Measurements from ENCODE around the gene TNS3. TPM values are rescaled to one million over a fixed set of nuclear protein-coding genes. Genes with fewer than 3 reads are reported as not detected.
A peak's percentile ranks its signal among the peaks of the same experiment; 100 is the strongest.

TNS3 gene
- total RNA-seq, 1 experiment from 2014 or later, result 533 TPM

GRCh38 chr7:47579458-47579857 lies 2.5 kb downstream of the TNS3 start:
- H3K4me3 ChIP-seq (ENCODE audit: low read depth in 2 of 2, low read length in 2 of 2), result peak overlapping the region; percentile 79 to 92
- in situ Hi-C loops (cut with HindIII; ENCODE audit: low pct_unique_long_range_greater_than_20kb, low sequenced_read_pairs), result no loop called here
- POLR2A ChIA-PET, result interaction anchor here (0.6 to 1.0 kb wide), 3 partner anchors 21 to 240 kb away, joined by 3 to 8 read pairs (median 5); no protein-coding TSS in a partner anchor
- ATAC-seq (no peak), DNase-seq (ENCODE audit: low read depth, low spot score) (no peak)
- H3K36me3 ChIP-seq (ENCODE audit: control insufficient read depth, insufficient read depth, low read length), result peaks cover 12% of the 10 kb centered on the region; the same call in 1 of the 2 replicates
- intact Hi-C loops (cut with micrococcal nuclease; ENCODE audit: unreplicated experiment), result loop anchor here (5.0 to 10.0 kb wide), 3 partner anchors 58 to 505 kb away; partner anchors contain the start of gene UPP1
- no peaks in the 10 kb centered on the region for H3K27me3 ChIP-seq (ENCODE audit: control insufficient read depth, insufficient read depth, low read length)
- H3K9me3 ChIP-seq (ENCODE audit: control insufficient read depth, insufficient read depth, low read depth, low read length), result no peaks in the 10 kb centered on the region
- peak overlapping the region; percentile 100 for H3K27ac ChIP-seq (ENCODE audit: low read length)
- CTCF ChIA-PET, result interaction anchor here (0.6 to 0.7 kb wide), 2 partner anchors 243 to 1185 kb away, joined by 3 to 7 read pairs; no protein-coding TSS in a partner anchor
- TF ChIP-seq REST (IDR thresholded peaks at IDR 0.05; ENCODE audit: insufficient read depth in 1 of 2, low read depth in 2 of 2, low read length in 1 of 2) (no peak), POLR2AphosphoS5 (IDR thresholded peaks at IDR 0.05; ENCODE audit: low read depth, low read length) (peak; percentile 43; the same call in 1 of the 2 replicates), TCF7L2 (IDR thresholded peaks at IDR 0.05; ENCODE audit: low read depth, low read length) (no peak)
- BruUV-seq (replicated peaks), result no TSS peak
- H3K4me1 ChIP-seq (ENCODE audit: control insufficient read depth, insufficient read depth, low read length), result peaks cover 80% of the 10 kb centered on the region

GRCh38 chr7:47578579-47579270 lies 3.2 kb downstream of the TNS3 start:
- in situ Hi-C loops (cut with HindIII; ENCODE audit: low pct_unique_long_range_greater_than_20kb, low sequenced_read_pairs), result no loop called here
- peaks cover 80% of the 10 kb centered on the region for H3K4me1 ChIP-seq (ENCODE audit: control insufficient read depth, insufficient read depth, low read length)
- peak; percentile 5 for ATAC-seq
- no peaks in the 10 kb centered on the region for H3K27me3 ChIP-seq (ENCODE audit: control insufficient read depth, insufficient read depth, low read length)
- intact Hi-C loops (cut with micrococcal nuclease; ENCODE audit: unreplicated experiment), result loop anchor here (5.0 to 10.0 kb wide), 3 partner anchors 59 to 506 kb away; partner anchors contain the start of gene UPP1
- no peak for DNase-seq (ENCODE audit: low read depth, low spot score)
- H3K27ac ChIP-seq (ENCODE audit: low read length), result peak overlapping the region; percentile 100
- H3K36me3 ChIP-seq (ENCODE audit: control insufficient read depth, insufficient read depth, low read length), result peaks cover 12% of the 10 kb centered on the region; the same call in 1 of the 2 replicates
- no TSS peak for BruUV-seq (replicated peaks)
- ChIA-PET CTCF (interaction anchor here (0.7 to 0.9 kb wide), 4 partner anchors 11 to 241 kb away, joined by 4 to 8 read pairs (median 6); no protein-coding TSS in a partner anchor), POLR2A (interaction anchor here (0.7 to 0.8 kb wide), 2 partner anchors 13 to 240 kb away, joined by 3 read pairs; no protein-coding TSS in a partner anchor)
- no peaks in the 10 kb centered on the region for H3K9me3 ChIP-seq (ENCODE audit: control insufficient read depth, insufficient read depth, low read depth, low read length)
- peak overlapping the region; percentile 79 to 92 for H3K4me3 ChIP-seq (ENCODE audit: low read depth in 2 of 2, low read length in 2 of 2)
- TF ChIP-seq TCF7L2 (IDR thresholded peaks at IDR 0.05; ENCODE audit: low read depth, low read length) (peak; percentile 18; the same call in 1 of the 2 replicates), SIN3A (IDR thresholded peaks at IDR 0.05; ENCODE audit: borderline replicate concordance, insufficient read depth, low read depth, low read length) (no peak), POLR2AphosphoS5 (IDR thresholded peaks at IDR 0.05; ENCODE audit: low read depth, low read length) (peak; percentile 46; the same call in 1 of the 2 replicates)

GRCh38 chr7:47577321-47577919 lies 4.5 kb downstream of the TNS3 start:
- H3K27ac ChIP-seq (ENCODE audit: low read length), result peak overlapping the region; percentile 100
- in situ Hi-C loops (cut with HindIII; ENCODE audit: low pct_unique_long_range_greater_than_20kb, low sequenced_read_pairs) (no loop called here), intact Hi-C loops (cut with micrococcal nuclease; ENCODE audit: unreplicated experiment) (loop anchor here (5.0 to 10.0 kb wide), 3 partner anchors 60 to 507 kb away; partner anchors contain the start of gene UPP1)
- no peaks in the 10 kb centered on the region for H3K27me3 ChIP-seq (ENCODE audit: control insufficient read depth, insufficient read depth, low read length)
- POLR2A ChIA-PET, result interaction anchor here (0.5 to 1.2 kb wide), 6 partner anchors 10 to 231 kb away, joined by 3 to 18 read pairs (median 5); no protein-coding TSS in a partner anchor
- CTCF ChIA-PET, result interaction anchor here (0.6 to 0.9 kb wide), 2 partner anchors 120 to 242 kb away, joined by 4 read pairs; no protein-coding TSS in a partner anchor
- peaks cover 80% of the 10 kb centered on the region for H3K4me1 ChIP-seq (ENCODE audit: control insufficient read depth, insufficient read depth, low read length)
- no peak for TF ChIP-seq CTCF (IDR thresholded peaks at IDR 0.05)
- peak; percentile 68 for TF ChIP-seq POLR2AphosphoS5 (IDR thresholded peaks at IDR 0.05; ENCODE audit: low read depth, low read length)
- TF ChIP-seq REST (IDR thresholded peaks at IDR 0.05; ENCODE audit: insufficient read depth in 1 of 2, low read depth in 2 of 2, low read length in 1 of 2), result no peak
- TF ChIP-seq TCF7L2 (IDR thresholded peaks at IDR 0.05; ENCODE audit: low read depth, low read length), result no peak
- TF ChIP-seq SIN3A (IDR thresholded peaks at IDR 0.05; ENCODE audit: borderline replicate concordance, insufficient read depth, low read depth, low read length), result peak; percentile 64; the same call in 1 of the 2 replicates
- peaks cover 12% of the 10 kb centered on the region; the same call in 1 of the 2 replicates for H3K36me3 ChIP-seq (ENCODE audit: control insufficient read depth, insufficient read depth, low read length)
- peak overlapping the region; percentile 5 to 34; a peak in 3 of 4 replicates for H3K4me3 ChIP-seq (ENCODE audit: low read depth in 2 of 2, low read length in 2 of 2)
- ATAC-seq (no peak), DNase-seq (ENCODE audit: low read depth, low spot score) (no peak)
- no peaks in the 10 kb centered on the region for H3K9me3 ChIP-seq (ENCODE audit: control insufficient read depth, insufficient read depth, low read depth, low read length)
- no TSS peak for BruUV-seq (replicated peaks)
